GM03348 (cell line): ENCODE measurements around the gene PLPP6.
A peak's percentile ranks its signal among the peaks of the same experiment; 100 is the strongest.

Experiments used
- DNase-seq: peaks from one replicate; pipeline ENCODE4 v3.0.0; 2012; ENCODE audit warnings: low spot score

The PLPP6 gene

GRCh38 chr9:4700091-4700490, 38.0 kb downstream of the PLPP6 start:
- no peak for DNase-seq

- DNase-seq: no peak
These were observed 38.8 kb downstream of the PLPP6 start for GRCh38 chr9:4700932-4701331.

- no peak for DNase-seq
These were observed 39.4 kb downstream of the PLPP6 start for GRCh38 chr9:4701526-4701925.

DNA sequence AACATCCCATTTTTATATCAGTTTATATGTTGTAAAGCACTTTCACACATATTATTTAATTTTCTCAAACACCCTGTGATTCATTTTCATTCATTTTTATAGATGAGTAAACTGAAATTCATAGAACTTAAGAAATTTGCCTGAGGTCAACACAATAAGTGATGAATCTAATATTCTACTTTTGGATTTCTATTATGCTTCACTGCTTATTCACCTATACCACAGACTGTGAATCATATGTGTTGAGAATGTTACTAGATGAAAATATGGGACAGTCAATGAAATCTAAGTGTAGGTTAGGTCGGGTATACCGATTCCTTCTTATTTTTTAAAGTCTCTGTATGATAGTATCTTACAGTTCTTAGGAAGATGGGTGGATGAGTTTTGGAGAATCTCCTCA, 42.0 kb downstream of the PLPP6 start:
- DNase-seq: no peak

GRCh38 chr9:4706021-4706420, 43.9 kb downstream of the PLPP6 start:
- DNase-seq: no peak

GRCh38 chr9:4706971-4707622, 45.0 kb downstream of the PLPP6 start:
- no peak for DNase-seq

DNA sequence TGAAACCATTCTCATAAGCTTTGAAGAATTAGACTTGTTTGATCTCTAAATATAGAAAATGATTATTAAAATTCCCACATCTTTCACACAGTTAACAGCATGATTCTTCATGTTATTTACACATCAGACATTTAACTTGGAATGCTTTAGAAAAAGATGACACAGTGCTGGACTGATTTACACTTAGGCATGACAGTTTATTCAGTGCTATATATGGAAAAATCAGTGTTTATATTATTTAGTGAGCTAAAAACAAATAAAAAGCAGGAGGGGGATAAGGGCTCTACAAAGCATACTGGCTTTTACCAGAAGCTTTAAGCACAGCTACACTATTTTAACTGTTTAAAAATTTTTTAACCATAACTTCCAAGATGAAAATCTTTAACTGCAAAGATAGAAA, 47.3 kb downstream of the PLPP6 start:
- no peak for DNase-seq

- DNase-seq: no peak
These were observed 51.8 kb downstream of the PLPP6 start for GRCh38 chr9:4713849-4714248.

GRCh38 chr9:4714266-4715016, 52.3 kb downstream of the PLPP6 start:
- peak; percentile 5 for DNase-seq
